Measurements from ENCODE around the gene PQBP1. TPM values are rescaled to one million over a fixed set of nuclear protein-coding genes. Genes with fewer than 3 reads are reported as not detected.
"Not testable (repeated sequence)": the region's sequence is repeated elsewhere in the genome, so short reads cannot be mapped to it uniquely, and the experiment has no call there.

The PQBP1 gene
- 110 and 113 TPM in 2 replicates for total RNA-seq (2022)
- Bru-seq, nascent RNA: percentile 76 among the genes with signal in this experiment
- BruChase-seq, experiment 1, labeled RNA remaining after a 6-hour chase: percentile 93 among the genes with signal in this experiment
- percentile 82 among the genes with signal in this experiment for BruChase-seq, experiment 2, labeled RNA remaining after a 2-hour chase
- long read RNA-seq, transcript PQBP1-207 (7 exons, 1,020 nt): major isoform, 57 of 125 reads
- long read RNA-seq, transcript PQBP1-216 (7 exons, 938 nt): minor isoform, 20 of 125 reads
- long read RNA-seq, partial matches to known transcripts: 12 of 125 reads
- long read RNA-seq, other reads (novel, unspliced or antisense): 26 of 125 reads

GRCh38 chrX:48897625-48898306 is at the start of gene PQBP1, which contains the start of gene TIMM17B:
PQBP1 (plus strand) TSS chrX:48897930; CDS start chrX:48898510, 580 bp downstream.
TIMM17B (minus strand) TSS chrX:48897768; CDS start chrX:48897749, 19 bp downstream.
- DNase-seq: peak; percentile 90
- intact Hi-C loops (cut with micrococcal nuclease; ENCODE audit: unreplicated experiment): loop anchor here (5.0 to 10.0 kb wide), 2 partner anchors 63 to 135 kb away; partner anchors contain the start of genes GLOD5 and PCSK1N
- TF ChIP-seq CTCF (IDR thresholded peaks at IDR 0.05; ENCODE audit: unreplicated experiment): no peak
- Mint-ChIP-seq H3K36me3 (ENCODE audit: insufficient read depth, unreplicated experiment) (peaks cover 67% of the 10 kb centered on the region), H3K9me3 (ENCODE audit: low read depth, unreplicated experiment) (no peaks in the 10 kb centered on the region), H3K27me3 (ENCODE audit: unreplicated experiment) (no peaks in the 10 kb centered on the region), H3K4me1 (ENCODE audit: low read depth, unreplicated experiment) (no peaks in the 10 kb centered on the region), H3K4me3 (ENCODE audit: low read depth, unreplicated experiment) (peak within 1 kb of the TSS; percentile 95), H3K27ac (ENCODE audit: unreplicated experiment) (peak within 1 kb of the TSS; percentile 99)
- no TSS peak for BruUV-seq (replicated peaks)
- CTCF ChIA-PET: interaction anchor here (1.2 to 1.3 kb wide), 3 partner anchors 14 to 266 kb away, joined by 3 to 4 read pairs (median 3); partner anchors contain the start of gene SLC35A2

GRCh38 chrX:48848847-48849246 is 48.9 kb upstream of the PQBP1 start:
- H3K4me3 Mint-ChIP-seq (ENCODE audit: low read depth, unreplicated experiment): no peak overlapping the region
- peaks cover 5% of the 10 kb centered on the region for H3K9me3 Mint-ChIP-seq (ENCODE audit: low read depth, unreplicated experiment)
- no TSS peak for BruUV-seq (replicated peaks)
- no peak for DNase-seq
- H3K36me3 Mint-ChIP-seq (ENCODE audit: insufficient read depth, unreplicated experiment): peaks cover 4% of the 10 kb centered on the region
- CTCF ChIA-PET: no interaction called here
- no peak for TF ChIP-seq CTCF (IDR thresholded peaks at IDR 0.05; ENCODE audit: unreplicated experiment)
- H3K4me1 Mint-ChIP-seq (ENCODE audit: low read depth, unreplicated experiment): no peaks in the 10 kb centered on the region
- intact Hi-C loops (cut with micrococcal nuclease; ENCODE audit: unreplicated experiment): no loop called here
- no peaks in the 10 kb centered on the region for H3K27me3 Mint-ChIP-seq (ENCODE audit: unreplicated experiment)
- H3K27ac Mint-ChIP-seq (ENCODE audit: unreplicated experiment): no peak overlapping the region

GRCh38 chrX:48852857-48853256 is 44.9 kb upstream of the PQBP1 start:
- no peak overlapping the region for H3K4me3 Mint-ChIP-seq (ENCODE audit: low read depth, unreplicated experiment)
- CTCF ChIA-PET: no interaction called here
- BruUV-seq (replicated peaks): no TSS peak
- no peak for DNase-seq
- intact Hi-C loops (cut with micrococcal nuclease; ENCODE audit: unreplicated experiment): no loop called here
- peaks cover 13% of the 10 kb centered on the region for H3K4me1 Mint-ChIP-seq (ENCODE audit: low read depth, unreplicated experiment)
- TF ChIP-seq CTCF (IDR thresholded peaks at IDR 0.05; ENCODE audit: unreplicated experiment): no peak
- H3K9me3 Mint-ChIP-seq (ENCODE audit: low read depth, unreplicated experiment): peaks cover 4% of the 10 kb centered on the region
- H3K36me3 Mint-ChIP-seq (ENCODE audit: insufficient read depth, unreplicated experiment): peaks cover 4% of the 10 kb centered on the region
- H3K27ac Mint-ChIP-seq (ENCODE audit: unreplicated experiment): no peak overlapping the region
- no peaks in the 10 kb centered on the region for H3K27me3 Mint-ChIP-seq (ENCODE audit: unreplicated experiment)

GRCh38 chrX:48853494-48853893 is 44.2 kb upstream of the PQBP1 start:
- H3K27me3 Mint-ChIP-seq (ENCODE audit: unreplicated experiment); H3K36me3 Mint-ChIP-seq (ENCODE audit: insufficient read depth, unreplicated experiment); intact Hi-C loops (cut with micrococcal nuclease; ENCODE audit: unreplicated experiment); CTCF ChIA-PET; DNase-seq; H3K4me3 Mint-ChIP-seq (ENCODE audit: low read depth, unreplicated experiment); BruUV-seq (replicated peaks); H3K27ac Mint-ChIP-seq (ENCODE audit: unreplicated experiment); H3K9me3 Mint-ChIP-seq (ENCODE audit: low read depth, unreplicated experiment): not testable (repeated sequence)
- peaks cover 13% of the 10 kb centered on the region for H3K4me1 Mint-ChIP-seq (ENCODE audit: low read depth, unreplicated experiment)

GRCh38 chrX:48854121-48854804 is 43.5 kb upstream of the PQBP1 start:
- CTCF ChIA-PET; H3K4me3 Mint-ChIP-seq (ENCODE audit: low read depth, unreplicated experiment); DNase-seq; H3K36me3 Mint-ChIP-seq (ENCODE audit: insufficient read depth, unreplicated experiment); intact Hi-C loops (cut with micrococcal nuclease; ENCODE audit: unreplicated experiment); BruUV-seq (replicated peaks); H3K9me3 Mint-ChIP-seq (ENCODE audit: low read depth, unreplicated experiment); H3K27me3 Mint-ChIP-seq (ENCODE audit: unreplicated experiment): not testable (repeated sequence)
- peak overlapping the region; percentile 36 for H3K27ac Mint-ChIP-seq (ENCODE audit: unreplicated experiment)
- H3K4me1 Mint-ChIP-seq (ENCODE audit: low read depth, unreplicated experiment): peaks cover 13% of the 10 kb centered on the region

All from Calu3 (cell line).